ENCODE data around the gene TBC1D22A.

TBC1D22A gene

GRCh38 chr22:47176573-47177333 lies 414.3 kb downstream of the TBC1D22A start:
- no peak for DNase-seq

DNA sequence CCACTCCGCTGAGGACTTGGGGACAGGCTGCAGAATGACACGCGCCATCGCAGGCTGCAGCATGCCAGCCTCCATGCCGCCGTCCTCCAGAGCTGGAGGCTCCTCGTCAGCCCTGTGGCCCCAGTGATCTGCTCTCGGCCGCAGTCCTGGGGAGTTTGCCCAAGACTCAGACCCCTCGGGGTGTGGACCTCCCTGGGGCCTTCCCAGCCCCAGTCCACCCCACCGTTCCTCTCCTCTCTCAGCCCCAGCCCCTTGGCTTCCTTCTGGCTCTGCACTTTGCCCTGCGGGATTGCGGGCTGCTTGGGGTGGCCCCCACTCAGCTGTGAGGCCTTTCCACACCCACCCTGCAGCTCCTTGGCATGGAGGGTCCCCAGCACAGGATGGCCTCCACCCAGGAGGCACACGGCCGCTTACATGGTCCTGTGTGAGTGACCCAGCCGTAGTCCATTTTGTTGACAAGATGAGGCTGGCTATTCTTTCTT lies 414.9 kb downstream of the TBC1D22A start:
- DNase-seq, result no peak

DNA sequence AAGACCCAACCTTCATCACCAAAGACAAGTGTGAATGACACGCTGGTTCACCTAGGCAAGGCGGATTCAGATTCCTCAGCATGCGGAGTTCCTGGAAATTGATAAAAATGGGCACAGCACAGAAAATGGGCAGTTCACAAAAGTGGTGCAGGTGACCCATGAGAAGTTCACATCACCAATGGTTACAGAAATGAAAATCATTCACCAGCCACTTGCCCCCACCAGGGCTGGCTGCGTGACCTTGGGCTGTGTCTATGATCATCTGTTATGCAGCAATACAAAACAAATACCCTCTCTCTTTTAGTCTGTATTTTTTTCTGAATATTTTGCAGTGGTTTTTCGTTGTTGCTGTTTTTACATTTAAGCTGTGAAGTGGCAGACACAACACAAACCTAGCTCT lies 415.9 kb downstream of the TBC1D22A start:
- DNase-seq, result no peak

DNA sequence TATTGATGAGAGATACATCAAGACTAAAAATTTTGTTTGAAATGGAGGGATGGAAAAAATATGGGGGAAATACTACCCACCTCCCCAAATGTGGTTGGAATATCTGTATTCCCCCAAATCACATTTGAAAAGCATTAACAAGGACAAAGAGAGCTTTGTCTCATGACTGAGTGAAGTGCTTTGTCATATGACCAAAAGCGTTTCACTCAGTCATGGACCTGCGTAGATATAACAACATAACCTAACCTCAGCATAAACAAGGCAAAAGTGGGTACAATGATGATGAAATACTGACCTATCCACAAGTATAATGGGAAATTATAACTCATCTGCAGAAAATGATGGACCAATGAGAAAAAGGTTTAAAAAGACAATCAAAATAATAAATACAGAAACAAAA lies 418.3 kb downstream of the TBC1D22A start:
- no peak for DNase-seq

DNA sequence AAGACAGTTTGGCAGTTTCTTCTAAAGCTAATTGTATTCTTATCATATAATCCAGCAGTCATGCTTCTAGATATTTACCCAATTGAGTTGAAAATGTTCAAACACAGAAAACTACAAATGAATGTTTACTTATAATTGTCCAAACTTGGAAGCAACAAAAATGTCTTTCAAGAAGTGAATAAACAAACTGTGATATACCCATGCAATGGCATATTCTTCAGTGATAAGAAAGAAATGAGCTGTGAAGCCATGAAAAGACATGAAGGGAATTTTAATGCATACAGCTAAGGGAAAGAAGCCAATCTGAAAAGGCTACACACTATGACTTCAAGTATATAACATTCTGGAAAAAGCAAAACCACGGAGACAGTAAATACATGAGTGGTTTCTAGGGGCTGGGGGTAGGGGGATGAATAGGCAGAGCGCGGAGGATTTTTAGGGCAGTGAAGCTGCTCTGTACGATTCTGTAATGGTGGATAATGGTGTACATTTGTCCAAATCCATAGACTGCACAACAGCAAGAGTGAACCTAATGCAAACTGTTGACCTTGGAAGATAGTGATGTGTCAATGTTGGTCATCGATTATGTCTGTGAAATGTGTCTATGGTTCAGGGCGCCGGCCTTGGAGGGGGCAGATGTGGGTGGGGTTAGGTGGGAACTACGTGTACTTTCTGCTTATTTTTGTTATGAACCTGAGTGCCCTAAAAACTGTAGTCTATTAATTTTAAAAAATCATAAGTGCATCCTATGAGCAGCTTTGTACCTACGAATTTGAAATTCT lies 424.9 kb downstream of the TBC1D22A start:
- DNase-seq, result no peak

- DNase-seq, result no peak
Measured at GRCh38 chr22:47188261-47189055, 426.0 kb downstream of the TBC1D22A start.

- DNase-seq, result no peak
Measured at GRCh38 chr22:47189056-47189916, 426.8 kb downstream of the TBC1D22A start.

DNA sequence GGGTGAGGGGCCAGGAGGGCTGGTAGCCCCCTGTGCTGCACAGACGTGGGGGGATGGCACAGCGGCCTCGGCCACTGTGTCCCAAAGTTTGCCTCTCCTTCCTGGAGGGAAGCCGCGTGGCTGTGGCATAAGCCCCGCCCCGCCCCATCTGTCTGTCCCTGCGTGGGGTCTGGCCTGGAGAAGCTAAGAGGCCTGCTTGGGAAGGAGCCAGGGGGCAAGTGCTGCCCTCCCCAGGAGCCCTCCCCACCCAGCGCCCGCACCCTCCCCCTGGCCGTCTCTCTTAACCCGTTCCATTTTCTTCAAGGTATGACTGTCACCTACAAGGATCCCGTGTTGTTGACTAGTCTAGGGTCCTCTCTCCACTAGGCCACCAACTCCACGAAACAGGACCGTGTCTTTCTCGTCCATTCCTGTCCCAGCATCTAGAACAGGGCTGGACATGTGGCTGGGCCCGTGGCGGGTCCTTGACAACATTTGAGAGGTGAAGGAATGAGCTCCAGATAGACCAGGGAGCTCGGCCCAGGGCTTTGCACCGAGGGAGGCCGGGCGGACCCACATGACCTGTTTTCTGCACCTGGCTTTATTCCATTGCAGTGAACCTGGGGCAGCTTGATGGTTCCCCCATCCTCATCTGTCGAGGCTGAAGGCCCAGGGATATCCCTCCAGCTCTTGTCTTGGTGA lies 428.0 kb downstream of the TBC1D22A start:
- DNase-seq, result no peak

GRCh38 chr22:47190957-47191670 lies 428.7 kb downstream of the TBC1D22A start:
- DNase-seq, result no peak

DNA sequence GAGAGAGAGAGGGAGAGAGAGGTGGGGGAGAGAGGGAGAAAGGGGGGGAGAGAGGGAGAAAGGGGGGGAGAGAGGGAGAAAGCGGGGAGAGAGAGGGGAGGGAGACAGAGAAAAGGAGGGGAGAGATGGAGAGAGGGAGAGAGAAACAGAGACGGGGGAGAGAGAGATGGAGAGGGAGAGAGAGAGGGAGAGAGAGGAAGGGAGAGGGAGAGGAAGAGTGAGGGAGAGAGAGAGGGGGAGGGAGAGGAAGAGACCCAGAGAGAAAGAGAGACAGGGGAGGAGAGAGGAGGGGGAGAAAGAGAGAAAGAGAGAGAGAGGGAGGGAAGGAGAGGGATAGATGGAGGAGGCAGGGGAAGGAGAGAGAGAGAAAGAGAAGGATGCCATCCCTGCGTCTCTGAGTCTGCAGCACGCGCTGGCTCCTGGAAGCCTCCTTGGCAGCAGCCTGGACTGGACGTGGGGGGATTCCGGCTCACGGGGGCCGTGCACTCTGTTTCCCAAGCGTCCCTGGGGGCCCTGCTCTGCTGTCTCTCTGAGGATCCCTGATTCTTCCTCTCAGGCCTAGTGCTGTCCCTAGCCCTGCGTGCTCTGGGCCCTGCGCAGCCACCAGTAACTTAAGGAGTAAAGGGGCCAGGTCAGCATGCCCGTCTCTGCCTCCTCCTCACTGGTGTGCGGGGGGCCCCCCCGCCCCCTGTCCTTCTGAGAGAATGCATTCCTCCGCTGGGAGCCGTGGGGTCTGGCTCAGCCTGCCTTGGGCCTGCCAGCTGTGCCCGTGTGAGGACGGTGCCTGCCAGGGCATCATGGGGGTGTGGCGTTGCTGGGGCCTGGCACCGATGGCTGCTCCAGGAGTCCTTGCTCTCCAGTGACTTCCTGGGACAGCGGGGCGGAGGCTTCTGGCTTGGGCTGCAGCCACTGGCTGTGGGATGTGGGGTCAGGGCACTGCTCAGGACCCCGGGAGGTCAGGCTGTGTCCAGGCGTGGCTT lies 429.5 kb downstream of the TBC1D22A start:
- no peak for DNase-seq

GRCh38 chr22:47192651-47193437 lies 430.4 kb downstream of the TBC1D22A start:
- DNase-seq, result no peak

- no peak for DNase-seq
Measured at GRCh38 chr22:47193606-47194329, 431.3 kb downstream of the TBC1D22A start.

GRCh38 chr22:47194476-47195155 lies 432.2 kb downstream of the TBC1D22A start:
- DNase-seq, result no peak

GRCh38 chr22:47195156-47195483 lies 432.7 kb downstream of the TBC1D22A start:
- no peak for DNase-seq

GRCh38 chr22:47195484-47196165 lies 433.2 kb downstream of the TBC1D22A start:
- no peak for DNase-seq

DNA sequence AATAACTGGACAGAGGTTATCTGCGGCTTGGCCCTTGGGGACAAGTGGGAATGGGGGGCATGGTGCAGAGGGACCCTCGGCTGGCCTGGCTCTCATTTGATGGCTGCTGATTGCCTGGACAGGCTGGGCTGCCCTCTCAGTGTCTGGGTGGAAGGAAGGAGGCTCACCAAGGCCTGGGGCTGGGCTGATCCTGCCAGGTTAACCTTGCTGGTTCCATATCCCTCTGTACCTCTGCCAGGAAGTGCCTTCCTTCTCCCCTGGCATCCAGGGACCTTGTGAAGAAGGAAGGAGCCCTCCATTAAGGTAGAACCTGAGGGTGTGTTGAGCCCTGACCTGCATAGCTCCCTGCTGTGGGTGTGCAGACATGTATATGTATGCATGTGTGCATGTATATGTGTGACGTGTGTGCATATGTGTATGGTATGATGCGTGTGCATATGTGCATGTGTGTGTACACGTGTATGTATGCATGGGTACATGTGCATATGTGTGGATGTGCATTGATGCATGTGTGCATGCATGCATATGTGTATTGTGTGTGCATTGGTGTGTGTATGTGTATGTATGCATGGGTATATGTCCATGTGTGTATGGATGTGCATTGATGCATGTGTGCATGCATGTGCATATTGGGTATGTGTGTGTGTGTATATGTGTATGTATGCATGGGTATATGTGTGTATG lies 433.9 kb downstream of the TBC1D22A start:
- no peak for DNase-seq

Measured in CD4-positive, alpha-beta T cell treated with Interferon alpha-2 for 1 hour (primary cell).